ENCODE data around the gene PMEL. TPM values are rescaled to one million over a fixed set of nuclear protein-coding genes. Genes with fewer than 3 reads are reported as not detected.

The PMEL gene
- total RNA-seq, 2 donors from 2014 or later, result 17.2 to 20.8 TPM

GRCh38 chr12:55985341-55985740, 19.5 kb upstream of the PMEL start:
- Mint-ChIP-seq H3K27ac (no peak overlapping the region), H3K36me3 (ENCODE audit: low read depth) (peaks cover 73% of the 10 kb centered on the region)
- 98 to 100% methylated on average over 3 to 4 of the region's 4 CpGs for WGBS, 2 experiments (ENCODE audit: insufficient coverage in 1 of 2, insufficient read length in 1 of 2)

GRCh38 chr12:55984861-55985260, 19.0 kb upstream of the PMEL start:
- H3K9me3 Mint-ChIP-seq, result no peaks in the 10 kb centered on the region
- no peak overlapping the region for H3K27ac ChIP-seq (ENCODE audit: low read depth, low read length)
- TF ChIP-seq CTCF (conservative IDR thresholded peaks at IDR 0.05), result no peak
- peaks cover 72% of the 10 kb centered on the region for H3K36me3 Mint-ChIP-seq (ENCODE audit: low read depth)
- H3K9me3 ChIP-seq (ENCODE audit: control insufficient read depth, low read length), result no peaks in the 10 kb centered on the region
- DNase-seq, result no peak
- H3K27me3 ChIP-seq (ENCODE audit: control insufficient read depth, insufficient read depth, low read length, poor library complexity, severe bottlenecking), result no peaks in the 10 kb centered on the region
- H3K4me3 ChIP-seq (ENCODE audit: low read length), result no peak overlapping the region
- no peak overlapping the region for H3K4me3 Mint-ChIP-seq
- no peaks in the 10 kb centered on the region for H3K27me3 Mint-ChIP-seq (ENCODE audit: insufficient read depth)
- H3K4me1 Mint-ChIP-seq, result no peaks in the 10 kb centered on the region
- peaks cover 88% of the 10 kb centered on the region for H3K36me3 ChIP-seq (ENCODE audit: control insufficient read depth, insufficient read depth, low read length)
- H3K27ac Mint-ChIP-seq, result no peak overlapping the region
- 87% methylated on average over 2 of the region's 2 CpGs; no CpG with 5 or more reads in 1 of the 2 experiments for WGBS, 2 experiments (ENCODE audit: insufficient coverage in 1 of 2, insufficient read length in 1 of 2)
- H3K9ac ChIP-seq (ENCODE audit: extremely low read depth, low read length, poor library complexity, severe bottlenecking), result no peak overlapping the region
- H3K4me1 ChIP-seq (ENCODE audit: control insufficient read depth, insufficient read depth, low read length), result no peaks in the 10 kb centered on the region

More at GRCh38 chr12:55985341-55985740, 19.5 kb upstream of the PMEL start:
- no peaks in the 10 kb centered on the region for H3K4me1 ChIP-seq (ENCODE audit: control insufficient read depth, insufficient read depth, low read length)
- TF ChIP-seq CTCF (conservative IDR thresholded peaks at IDR 0.05), result no peak
- DNase-seq, result no peak
- H3K9me3 ChIP-seq (ENCODE audit: control insufficient read depth, low read length), result no peaks in the 10 kb centered on the region
- H3K36me3 ChIP-seq (ENCODE audit: control insufficient read depth, insufficient read depth, low read length), result peaks cover 90% of the 10 kb centered on the region
- no peaks in the 10 kb centered on the region for H3K27me3 ChIP-seq (ENCODE audit: control insufficient read depth, insufficient read depth, low read length, poor library complexity, severe bottlenecking)
- H3K27me3 Mint-ChIP-seq (ENCODE audit: insufficient read depth), result no peaks in the 10 kb centered on the region
- no peaks in the 10 kb centered on the region for H3K9me3 Mint-ChIP-seq
- no peaks in the 10 kb centered on the region for H3K4me1 Mint-ChIP-seq
- no peak overlapping the region for H3K9ac ChIP-seq (ENCODE audit: extremely low read depth, low read length, poor library complexity, severe bottlenecking)
- no peak overlapping the region for H3K27ac ChIP-seq (ENCODE audit: low read depth, low read length)
- H3K4me3 ChIP-seq (ENCODE audit: low read length), result no peak overlapping the region
- no peak overlapping the region for H3K4me3 Mint-ChIP-seq

GRCh38 chr12:55983232-55983842, 17.5 kb upstream of the PMEL start:
- Mint-ChIP-seq H3K36me3 (ENCODE audit: low read depth) (peaks cover 68% of the 10 kb centered on the region), H3K4me3 (no peak overlapping the region), H3K27me3 (ENCODE audit: insufficient read depth) (no peaks in the 10 kb centered on the region), H3K27ac (no peak overlapping the region), H3K4me1 (no peaks in the 10 kb centered on the region), H3K9me3 (no peaks in the 10 kb centered on the region)
- H3K27ac ChIP-seq (ENCODE audit: low read depth, low read length), result no peak overlapping the region
- WGBS, 2 experiments (ENCODE audit: insufficient coverage in 1 of 2, insufficient read length in 1 of 2), result 93 to 100% methylated on average over 2 to 4 of the region's 4 CpGs
- no peaks in the 10 kb centered on the region for H3K27me3 ChIP-seq (ENCODE audit: control insufficient read depth, insufficient read depth, low read length, poor library complexity, severe bottlenecking)
- no peaks in the 10 kb centered on the region for H3K9me3 ChIP-seq (ENCODE audit: control insufficient read depth, low read length)
- H3K4me1 ChIP-seq (ENCODE audit: control insufficient read depth, insufficient read depth, low read length), result no peaks in the 10 kb centered on the region
- H3K9ac ChIP-seq (ENCODE audit: extremely low read depth, low read length, poor library complexity, severe bottlenecking), result no peak overlapping the region
- peaks cover 88% of the 10 kb centered on the region for H3K36me3 ChIP-seq (ENCODE audit: control insufficient read depth, insufficient read depth, low read length)
- TF ChIP-seq CTCF (conservative IDR thresholded peaks at IDR 0.05), result no peak
- no peak for DNase-seq
- no peak overlapping the region for H3K4me3 ChIP-seq (ENCODE audit: low read length)

Data from endodermal cell (in vitro differentiated cells).